ENCODE data around the gene SHC2. TPM values are rescaled to one million over a fixed set of nuclear protein-coding genes. Genes with fewer than 3 reads are reported as not detected.
A peak's percentile ranks its signal among the peaks of the same experiment; 100 is the strongest.

The SHC2 gene
- total and polyA plus RNA-seq, 2 experiments from 2014 or later: 2.2 to 4.6 TPM

- TF ChIP-seq POLR2AphosphoS5 (IDR thresholded peaks at IDR 0.05; ENCODE audit: low read depth): no peak
- TF ChIP-seq JUNB (IDR thresholded peaks at IDR 0.05; ENCODE audit: unreplicated experiment): no peak
- no peak for TF ChIP-seq CREB1 (CRISPR knock-in tag; IDR thresholded peaks at IDR 0.05; ENCODE audit: low read depth)
- no peak for TF ChIP-seq REST (IDR thresholded peaks at IDR 0.05; ENCODE audit: unreplicated experiment)
- TF ChIP-seq ETS1 (IDR thresholded peaks at IDR 0.05): no peak
- peaks cover 15% of the 10 kb centered on the region; the same call in 1 of the 2 replicates for H3K4me1 ChIP-seq (ENCODE audit: insufficient read depth)
- H3K36me3 ChIP-seq (ENCODE audit: insufficient read depth): no peaks in the 10 kb centered on the region
- H3K27ac Mint-ChIP-seq: no peak overlapping the region
- H3F3A ChIP-seq (replicated peaks; ENCODE audit: low read depth): 0 out of 2 replicates have a peak, but pooled peaks cover 3% of the 10 kb centered on the region
- peaks cover 15% of the 10 kb centered on the region; the same call in 2 of the 3 replicates for H3K9me3 Mint-ChIP-seq
- no peaks in the 10 kb centered on the region for H4K20me1 ChIP-seq (replicated peaks; ENCODE audit: insufficient read depth)
- H3K4me1 Mint-ChIP-seq: peaks cover 15% of the 10 kb centered on the region
- H3K27me3 ChIP-seq (ENCODE audit: insufficient read depth): peaks cover 12% of the 10 kb centered on the region
- H3K79me2 ChIP-seq (replicated peaks; ENCODE audit: insufficient read depth): no peaks in the 10 kb centered on the region
- DNase-seq (ENCODE audit: low spot score) (no peak), ATAC-seq (no peak)
- H2AFZ ChIP-seq: no peak overlapping the region
- H3K36me3 Mint-ChIP-seq (ENCODE audit: low read depth): peaks cover 3% of the 10 kb centered on the region; the same call in 1 of the 3 replicates
- no peaks in the 10 kb centered on the region for H3K9me2 ChIP-seq (ENCODE audit: insufficient read depth)
- no peak overlapping the region for H3K4me3 Mint-ChIP-seq
- H3K27me3 Mint-ChIP-seq (ENCODE audit: insufficient read depth, low read depth, poor library complexity): peaks cover 19% of the 10 kb centered on the region
- H3K27ac ChIP-seq (ENCODE audit: low read depth): no peak overlapping the region
- H3K4me3 ChIP-seq: no peak overlapping the region
- H3K4me2 ChIP-seq: no peak overlapping the region
These were observed 46.9 kb downstream of the SHC2 start for GRCh38 chr19:413756-414420.

- H3K27ac Mint-ChIP-seq: no peak overlapping the region
- peak; percentile 66 for ATAC-seq
- H3K36me3 ChIP-seq (ENCODE audit: insufficient read depth): no peaks in the 10 kb centered on the region
- H3K4me2 ChIP-seq: 0 out of 2 replicates have a peak overlapping the region, but pooled peaks have one; percentile 20
- H3F3A ChIP-seq (replicated peaks; ENCODE audit: low read depth): 0 out of 2 replicates have a peak, but pooled peaks cover 3% of the 10 kb centered on the region
- peaks cover 12% of the 10 kb centered on the region; the same call in 1 of the 2 replicates for H3K4me1 ChIP-seq (ENCODE audit: insufficient read depth)
- no peak overlapping the region for H2AFZ ChIP-seq
- no peak overlapping the region for H3K4me3 ChIP-seq
- peaks cover 16% of the 10 kb centered on the region for H3K27me3 Mint-ChIP-seq (ENCODE audit: insufficient read depth, low read depth, poor library complexity)
- no peaks in the 10 kb centered on the region for H4K20me1 ChIP-seq (replicated peaks; ENCODE audit: insufficient read depth)
- H3K36me3 Mint-ChIP-seq (ENCODE audit: low read depth): peaks cover 3% of the 10 kb centered on the region; the same call in 1 of the 3 replicates
- H3K4me3 Mint-ChIP-seq: no peak overlapping the region
- H3K27ac ChIP-seq (ENCODE audit: low read depth): no peak overlapping the region
- DNase-seq (ENCODE audit: low spot score): peak; percentile 61
- TF ChIP-seq CTCF (conservative IDR thresholded peaks at IDR 0.05; ENCODE audit: low read depth in 2 of 2) (peak in 1 of 2 experiments; percentile 43; a peak in 2 of 4 replicates), ZNF331 (CRISPR knock-in tag; IDR thresholded peaks at IDR 0.05; ENCODE audit: low read depth) (no peak)
- peaks cover 12% of the 10 kb centered on the region for H3K27me3 ChIP-seq (ENCODE audit: insufficient read depth)
- peaks cover 15% of the 10 kb centered on the region; the same call in 2 of the 3 replicates for H3K9me3 Mint-ChIP-seq
- peaks cover 13% of the 10 kb centered on the region for H3K4me1 Mint-ChIP-seq
- no peaks in the 10 kb centered on the region for H3K9me2 ChIP-seq (ENCODE audit: insufficient read depth)
- H3K79me2 ChIP-seq (replicated peaks; ENCODE audit: insufficient read depth): no peaks in the 10 kb centered on the region
These were observed 48.2 kb downstream of the SHC2 start for GRCh38 chr19:412356-413355.

Measured in GM23338 (cell line).